GM19468 (cell line): ENCODE results near the gene ANKRD44.

ENCODE experiments used
- ATAC-seq: cut with Tn5 transposase; IDR thresholded peaks from one replicate; pipeline ENCODE4 v1.9.1; 2021; ENCODE audit warnings: mild to moderate bottlenecking, moderate library complexity, moderate number of reproducible peaks; ENCODE audit not compliant: unreplicated experiment; ENCODE audit errors: extremely low read depth

The ANKRD44 gene

GRCh38 chr2:196983934-196984333 is 326.6 kb downstream of the ANKRD44 start:
- ATAC-seq, result no peak

- no peak for ATAC-seq
Observed at GRCh38 chr2:196980473-196980872, 330.1 kb downstream of the ANKRD44 start.

GRCh38 chr2:196980001-196980400 is 330.6 kb downstream of the ANKRD44 start:
- no peak for ATAC-seq

- ATAC-seq, result no peak
Observed at GRCh38 chr2:196977507-196977906, 333.1 kb downstream of the ANKRD44 start.

GRCh38 chr2:196974970-196975369 is 335.6 kb downstream of the ANKRD44 start:
- no peak for ATAC-seq

GRCh38 chr2:196971574-196972279 is 338.9 kb downstream of the ANKRD44 start:
- no peak for ATAC-seq

- no peak for ATAC-seq
Observed at GRCh38 chr2:196970099-196970498, 340.5 kb downstream of the ANKRD44 start.

- ATAC-seq, result no peak
Observed at GRCh38 chr2:196968516-196968915, 342.1 kb downstream of the ANKRD44 start.

GRCh38 chr2:196967775-196968174 is 342.8 kb downstream of the ANKRD44 start:
- no peak for ATAC-seq

- ATAC-seq, result no peak
Observed at GRCh38 chr2:196967116-196967515, 343.5 kb downstream of the ANKRD44 start.

- ATAC-seq, result no peak
Observed at GRCh38 chr2:196966061-196966460, 344.5 kb downstream of the ANKRD44 start.

GRCh38 chr2:196965651-196966050 is 344.9 kb downstream of the ANKRD44 start:
- no peak for ATAC-seq

GRCh38 chr2:196963961-196964360 is 346.6 kb downstream of the ANKRD44 start:
- ATAC-seq, result no peak

GRCh38 chr2:196963043-196963442 is 347.5 kb downstream of the ANKRD44 start:
- ATAC-seq, result no peak

- no peak for ATAC-seq
Observed at GRCh38 chr2:196962325-196962724, 348.3 kb downstream of the ANKRD44 start.

- ATAC-seq, result peak; percentile 97
Observed at GRCh38 chr2:196961889-196962288, 348.7 kb downstream of the ANKRD44 start.

- no peak for ATAC-seq
Observed at GRCh38 chr2:196959734-196960338, 350.7 kb downstream of the ANKRD44 start.

GRCh38 chr2:196959281-196959680 is 351.3 kb downstream of the ANKRD44 start:
- no peak for ATAC-seq

GRCh38 chr2:196957881-196958525 is 352.6 kb downstream of the ANKRD44 start:
- ATAC-seq, result no peak

- no peak for ATAC-seq
Observed at GRCh38 chr2:196957442-196957841, 353.1 kb downstream of the ANKRD44 start.

- no peak for ATAC-seq
Observed at GRCh38 chr2:196956069-196956468, 354.5 kb downstream of the ANKRD44 start.
